Measurements from ENCODE around the gene GATA5. TPM values are rescaled to one million over a fixed set of nuclear protein-coding genes. Genes with fewer than 3 reads are reported as not detected.

GATA5 gene
- total and polyA plus RNA-seq, 2 donors (not counting 3 experiments of a cell fraction or from before 2014, with no cell fraction given) = not detected

- no peak for DNase-seq (ENCODE audit: low read depth, low spot score)
- H3K27me3 ChIP-seq (ENCODE audit: control insufficient read depth in 2 of 2, insufficient read depth in 2 of 2, low read length in 2 of 2) = peaks cover 23 to 26% of the 10 kb centered on the region in 2 experiments
- no peak overlapping the region for H3K4me3 ChIP-seq (replicated peaks in 1 of 3; ENCODE audit: insufficient read depth in 1 of 3, low read depth in 1 of 3, low read length in 3 of 3)
- H3K36me3 ChIP-seq (ENCODE audit: control insufficient read depth in 2 of 2, extremely low read depth in 1 of 2, insufficient read depth in 2 of 2, low read length in 2 of 2) = no peaks in the 10 kb centered on the region
- H3K9ac ChIP-seq (replicated peaks; ENCODE audit: extremely low read depth, insufficient read depth, low read length) = no peak overlapping the region
- POLR2A ChIA-PET = no interaction called here
- dilution Hi-C loops (cut with MboI; ENCODE audit: extremely low pct_ligation_motif_present, low sequenced_read_pairs) = no loop called here
- no peaks in the 10 kb centered on the region for H3K4me1 ChIP-seq (ENCODE audit: control insufficient read depth, extremely low read depth, insufficient read depth, low read length)
- no peak for FAIRE-seq
- CTCF ChIA-PET = no interaction called here
- intact Hi-C loops (cut with micrococcal nuclease) = no loop called here
- H3K4me2 ChIP-seq (ENCODE audit: insufficient read depth, low read length) = no peak overlapping the region
- no TSS peak for BruUV-seq (replicated peaks)
- no peaks in the 10 kb centered on the region for H3K79me2 ChIP-seq (ENCODE audit: control insufficient read depth, insufficient read depth, low read length)
- H3K9me1 ChIP-seq (replicated peaks; ENCODE audit: control insufficient read depth, extremely low read depth, insufficient read depth, low read length) = no peaks in the 10 kb centered on the region
- no peak overlapping the region for H3K27ac ChIP-seq (ENCODE audit: insufficient read depth, low read depth, low read length)
- TF ChIP-seq MYC (IDR thresholded peaks at IDR 0.05; ENCODE audit: low read depth, low read length) (no peak), EZH2 (IDR thresholded peaks at IDR 0.05; ENCODE audit: borderline replicate concordance, low read depth, low read length, severe bottlenecking) (no peak), POLR2AphosphoS5 (IDR thresholded peaks at IDR 0.05; ENCODE audit: insufficient read depth, low read depth, low read length) (no peak), POLR2A (IDR thresholded peaks at IDR 0.05; ENCODE audit: low read depth, low read length) (no peak), CTCF (IDR thresholded peaks at IDR 0.05; ENCODE audit: extremely low read depth in 1 of 2, insufficient read depth in 1 of 2, low read depth in 1 of 2, low read length in 2 of 2) (no peak), GATA2 (IDR thresholded peaks at IDR 0.05; ENCODE audit: insufficient read depth, insufficient read length, low read depth, low read length) (no peak), MAX (IDR thresholded peaks at IDR 0.05; ENCODE audit: insufficient read depth, insufficient read length) (no peak), JUN (IDR thresholded peaks at IDR 0.05; ENCODE audit: borderline replicate concordance, insufficient read depth, insufficient read length, low read depth) (no peak), FOS (IDR thresholded peaks at IDR 0.05; ENCODE audit: borderline replicate concordance, insufficient read depth, low read length) (no peak)
- H2AFZ ChIP-seq (ENCODE audit: low read depth, low read length) = no peak overlapping the region
- no peaks in the 10 kb centered on the region for H4K20me1 ChIP-seq (replicated peaks; ENCODE audit: control insufficient read depth, extremely low read depth, insufficient read depth, low read length)
- no peaks in the 10 kb centered on the region for H3K9me3 ChIP-seq (replicated peaks; ENCODE audit: control insufficient read depth, insufficient read depth, low read length)
Observed at GRCh38 chr20:62436692-62437091, 39.1 kb downstream of the GATA5 start.

All from endothelial cell of umbilical vein (primary cell).